Muscle layer of duodenum (tissue), 2 donors: ENCODE data around the gene DNER.
"Not testable (repeated sequence)": the region's sequence is repeated elsewhere in the genome, so short reads cannot be mapped to it uniquely, and the experiment has no call there.

Experiments used
- H3K27ac ChIP-seq: one replicate; pipeline ENCODE4 v1.7.0; 2013; ENCODE audit warnings: mild to moderate bottlenecking, low read length
- H3K27me3 ChIP-seq: one replicate; pipeline ENCODE4 v1.7.0; 2013; ENCODE audit warnings: low read depth, mild to moderate bottlenecking, control low read depth, low read length
- H3K36me3 ChIP-seq, 2 donors: one replicate each; pipeline ENCODE4 v1.7.0; 2013; ENCODE audit warnings: low read length in 2 of 2, control low read depth in 1 of 2, mild to moderate bottlenecking in 1 of 2; ENCODE audit not compliant: insufficient read depth in 2 of 2, control insufficient read depth in 1 of 2
- H3K4me1 ChIP-seq, 2 donors: one replicate each; pipeline ENCODE4 v1.7.0; 2013; ENCODE audit warnings: low read length in 2 of 2, mild to moderate bottlenecking in 2 of 2, control low read depth in 1 of 2, moderate library complexity in 1 of 2; ENCODE audit not compliant: insufficient read depth in 2 of 2, control insufficient read depth in 1 of 2
- H3K4me3 ChIP-seq, 2 donors: one replicate each; pipeline ENCODE4 v1.7.0; 2013; ENCODE audit warnings: low read length in 2 of 2, low read depth in 1 of 2, mild to moderate bottlenecking in 1 of 2
- H3K9me3 ChIP-seq, 2 donors: one replicate each; pipeline ENCODE4 v1.7.0; 2013; ENCODE audit warnings: low read length in 2 of 2, control low read depth in 1 of 2, mild to moderate bottlenecking in 1 of 2; ENCODE audit not compliant: control insufficient read depth in 1 of 2
- donor health status: healthy.

Gene DNER

DNA sequence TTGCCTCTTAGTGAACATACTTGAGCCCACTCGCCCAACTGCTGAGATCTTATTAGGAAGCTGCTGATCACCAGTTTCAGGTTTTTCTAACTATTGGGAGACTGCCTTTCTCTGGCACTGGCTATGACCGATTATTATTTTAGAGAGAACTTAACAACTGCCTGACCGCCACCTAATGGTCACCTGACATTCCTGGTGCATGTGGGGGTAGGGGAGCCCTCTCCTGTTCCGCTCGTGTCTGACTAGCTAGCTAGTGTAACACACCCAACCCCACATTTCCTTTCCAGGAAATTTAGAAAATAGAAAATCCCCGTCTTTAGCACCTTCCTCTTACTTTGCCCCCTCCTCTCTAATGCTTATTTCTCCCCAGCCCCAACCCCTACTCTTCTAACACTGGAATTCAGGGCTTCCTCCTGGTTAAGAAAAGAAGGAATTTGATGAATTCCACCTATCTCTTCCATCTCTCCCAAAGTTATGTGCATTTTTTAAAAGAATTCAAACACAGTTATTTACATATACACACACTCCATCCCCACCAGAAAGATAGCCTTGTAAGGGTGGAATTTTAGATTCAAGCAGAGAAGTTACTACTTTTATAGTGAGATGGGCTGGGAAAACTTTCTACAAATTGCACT lies 19.4 kb upstream of the DNER start:
- Histone ChIP-seq H3K27ac (no peak overlapping the region), H3K4me1 (no peaks in the 10 kb centered on the region), H3K9me3 (peaks cover 4 to 7% of the 10 kb centered on the region in 2 donors), H3K36me3 (no peaks in the 10 kb centered on the region), H3K27me3 (no peaks in the 10 kb centered on the region), H3K4me3 (no peak overlapping the region)

DNA sequence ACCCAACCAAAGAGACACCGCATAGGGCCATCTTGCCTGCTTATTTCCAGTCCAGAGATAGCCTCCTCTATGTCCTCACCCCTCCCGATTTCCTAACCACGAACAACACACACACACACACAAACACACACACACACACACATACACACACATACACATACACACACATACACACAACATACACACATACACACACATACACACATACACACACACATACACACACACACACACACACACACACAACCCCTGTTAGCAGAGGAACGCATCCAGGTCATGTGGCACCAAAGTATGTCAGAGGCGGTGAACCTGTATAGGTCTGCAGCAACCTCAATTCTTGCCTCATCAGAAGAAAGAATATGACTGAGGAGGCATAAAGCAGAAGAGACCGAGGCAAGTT lies 18.5 kb upstream of the DNER start:
- Histone ChIP-seq H3K27me3 (no peaks in the 10 kb centered on the region), H3K4me1 (no peaks in the 10 kb centered on the region), H3K27ac (no peak overlapping the region), H3K36me3 (no peaks in the 10 kb centered on the region), H3K4me3 (no peak overlapping the region), H3K9me3 (peaks cover 2 to 4% of the 10 kb centered on the region in 2 donors)

DNA sequence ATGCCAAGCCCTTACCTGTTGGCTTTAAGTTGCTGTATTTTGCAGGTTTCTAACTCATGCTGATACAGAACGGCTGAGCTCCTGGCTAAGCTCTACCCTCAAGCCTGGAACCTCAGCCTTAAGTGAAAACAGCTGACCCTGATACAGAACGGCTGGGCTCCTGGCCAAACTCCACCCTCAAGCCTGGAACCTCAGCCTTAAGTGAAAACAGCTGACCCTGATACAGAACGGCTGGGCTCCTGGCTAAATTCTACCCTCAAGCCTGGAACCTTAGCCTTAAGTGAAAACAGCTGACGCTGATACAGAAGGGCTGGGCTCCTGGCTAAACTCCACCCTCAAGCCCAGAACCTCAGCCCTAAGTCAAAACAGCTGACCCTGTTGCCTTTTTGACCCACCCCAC lies 17.6 kb upstream of the DNER start:
- no peaks in the 10 kb centered on the region for H3K36me3 ChIP-seq
- H3K4me3 ChIP-seq, result no peak overlapping the region
- peaks cover 0 to 4% of the 10 kb centered on the region in 2 donors for H3K9me3 ChIP-seq
- no peak overlapping the region for H3K27ac ChIP-seq
- no peaks in the 10 kb centered on the region for H3K4me1 ChIP-seq
- no peaks in the 10 kb centered on the region for H3K27me3 ChIP-seq

DNA sequence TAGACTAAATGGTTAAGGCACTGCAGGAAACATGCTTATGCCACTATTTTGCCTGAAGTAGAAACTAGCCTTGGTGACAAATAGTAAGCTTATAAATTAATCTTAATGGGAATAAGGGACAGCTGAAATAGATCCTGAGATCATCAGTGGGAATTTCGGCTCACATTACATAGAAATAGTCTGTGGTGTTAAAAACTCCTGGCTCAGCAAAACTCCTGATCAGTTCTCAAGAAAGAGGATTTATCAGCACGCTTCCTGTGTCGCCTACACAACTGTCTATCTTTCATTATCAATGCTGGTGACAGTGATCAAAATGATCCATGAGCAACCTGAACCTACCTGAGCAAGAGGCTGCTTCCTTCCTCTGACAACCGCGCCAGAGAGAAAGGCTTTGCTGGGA lies 17.0 kb upstream of the DNER start:
- Histone ChIP-seq H3K27me3 (no peaks in the 10 kb centered on the region), H3K27ac (no peak overlapping the region), H3K36me3 (no peaks in the 10 kb centered on the region), H3K4me3 (no peak overlapping the region), H3K9me3 (peaks cover 0 to 4% of the 10 kb centered on the region in 2 donors), H3K4me1 (no peaks in the 10 kb centered on the region)

DNA sequence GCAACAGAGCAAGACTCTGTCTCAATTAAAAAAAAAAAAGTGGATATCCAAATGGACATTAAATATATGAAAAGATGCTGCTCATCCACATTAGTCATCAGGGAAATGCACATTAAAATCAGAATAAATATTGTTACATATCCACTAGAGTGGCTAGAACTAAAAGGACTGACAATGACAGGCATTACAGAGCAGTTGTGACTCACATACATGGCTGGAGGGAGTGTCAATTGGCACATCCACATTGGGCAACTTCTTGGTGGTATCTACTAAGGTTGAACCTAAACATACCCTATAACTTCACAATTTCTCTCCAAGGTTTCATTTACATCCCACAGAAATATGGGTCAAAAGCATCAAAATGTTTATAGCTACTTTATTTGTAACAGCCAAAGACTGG lies 14.0 kb upstream of the DNER start:
- no peaks in the 10 kb centered on the region for H3K4me1 ChIP-seq
- H3K9me3 ChIP-seq, result no peaks in the 10 kb centered on the region
- no peaks in the 10 kb centered on the region for H3K27me3 ChIP-seq
- H3K4me3 ChIP-seq, result no peak overlapping the region
- no peaks in the 10 kb centered on the region for H3K36me3 ChIP-seq
- H3K27ac ChIP-seq, result no peak overlapping the region

DNA sequence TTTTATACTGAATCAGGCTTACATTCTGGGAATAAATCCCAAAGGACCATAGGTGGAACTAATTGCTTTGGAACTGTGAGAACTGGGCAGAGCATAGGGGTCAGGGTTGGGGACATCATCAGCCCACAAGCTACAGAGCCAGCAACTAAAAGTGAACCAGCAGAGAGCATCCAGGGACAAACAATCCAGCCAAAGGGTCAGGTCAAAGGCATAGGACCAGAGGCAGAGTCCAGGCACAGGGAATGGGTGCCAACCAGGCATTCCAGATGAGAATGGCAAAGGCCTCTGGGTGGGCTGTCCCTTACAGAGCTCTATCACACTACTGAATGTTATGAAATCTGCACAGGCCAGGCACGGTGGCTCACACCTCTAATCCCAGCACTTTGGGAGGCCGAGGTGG lies 12.3 kb upstream of the DNER start:
- no peaks in the 10 kb centered on the region for H3K27me3 ChIP-seq
- no peaks in the 10 kb centered on the region for H3K9me3 ChIP-seq
- H3K4me1 ChIP-seq, result no peaks in the 10 kb centered on the region
- no peaks in the 10 kb centered on the region for H3K36me3 ChIP-seq
- no peak overlapping the region for H3K27ac ChIP-seq
- no peak overlapping the region for H3K4me3 ChIP-seq

- H3K36me3 ChIP-seq, result no peaks in the 10 kb centered on the region
- no peaks in the 10 kb centered on the region for H3K9me3 ChIP-seq
- no peak overlapping the region for H3K27ac ChIP-seq
- no peaks in the 10 kb centered on the region for H3K4me1 ChIP-seq
- H3K27me3 ChIP-seq, result no peaks in the 10 kb centered on the region
- no peak overlapping the region for H3K4me3 ChIP-seq
Observed at GRCh38 chr2:229725716-229726574, 11.6 kb upstream of the DNER start.

DNA sequence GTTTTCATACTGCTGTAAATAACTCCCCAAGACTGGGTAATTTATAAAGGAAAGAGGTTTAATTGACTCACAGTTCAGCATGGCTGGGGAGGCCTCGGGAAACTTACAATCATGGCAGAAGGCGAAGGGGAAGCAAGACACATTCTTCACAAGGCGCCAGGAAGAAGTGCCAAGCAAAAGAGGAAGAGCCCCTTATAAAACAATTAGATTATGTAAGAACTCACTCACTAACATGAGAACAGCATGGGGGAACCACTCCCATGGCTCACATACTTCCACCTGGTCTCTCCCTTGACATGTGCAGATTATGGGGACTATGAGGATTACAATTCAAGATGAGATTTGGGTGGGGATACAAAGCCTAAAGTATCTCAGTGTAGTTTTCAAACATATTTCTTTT lies 8.8 kb upstream of the DNER start:
- H3K27ac ChIP-seq, H3K4me1 ChIP-seq, H3K27me3 ChIP-seq, H3K36me3 ChIP-seq, H3K9me3 ChIP-seq, H3K4me3 ChIP-seq: not testable (repeated sequence)

DNA sequence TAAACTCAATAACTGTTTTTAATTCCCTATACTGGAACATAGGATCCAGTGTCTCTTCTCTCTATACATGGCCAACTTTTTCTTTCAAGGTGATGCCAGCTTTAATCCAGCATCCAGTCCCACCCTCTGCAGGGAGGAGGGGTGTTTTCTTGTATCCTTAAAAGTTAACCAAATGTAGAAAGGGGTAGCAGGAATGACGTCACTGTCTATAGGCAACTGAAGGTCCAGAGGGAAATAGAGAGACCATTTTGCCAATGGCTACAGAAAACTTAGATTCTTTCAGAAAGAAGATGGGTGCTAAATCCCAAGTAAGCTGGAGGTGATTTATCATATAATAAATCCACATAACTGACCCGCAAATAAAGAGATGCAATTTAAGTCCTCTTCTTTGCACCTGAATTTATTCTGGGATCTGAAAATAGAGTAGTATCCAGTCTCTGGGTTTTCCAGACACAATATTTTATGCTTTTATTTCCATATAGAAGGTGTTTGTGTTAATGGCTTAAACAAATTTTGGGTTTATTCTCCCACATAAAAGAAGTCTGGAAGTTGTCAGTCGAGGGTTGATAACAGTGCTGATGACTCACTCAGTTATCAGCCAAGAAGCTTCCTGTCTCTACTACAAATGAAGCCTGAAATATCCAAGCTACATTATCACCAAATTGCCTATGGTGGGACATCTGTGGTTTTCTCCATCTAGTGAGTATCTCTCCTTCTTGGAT lies 5.7 kb upstream of the DNER start:
- peaks cover 0 to 6% of the 10 kb centered on the region in 2 donors for H3K4me1 ChIP-seq

DNA sequence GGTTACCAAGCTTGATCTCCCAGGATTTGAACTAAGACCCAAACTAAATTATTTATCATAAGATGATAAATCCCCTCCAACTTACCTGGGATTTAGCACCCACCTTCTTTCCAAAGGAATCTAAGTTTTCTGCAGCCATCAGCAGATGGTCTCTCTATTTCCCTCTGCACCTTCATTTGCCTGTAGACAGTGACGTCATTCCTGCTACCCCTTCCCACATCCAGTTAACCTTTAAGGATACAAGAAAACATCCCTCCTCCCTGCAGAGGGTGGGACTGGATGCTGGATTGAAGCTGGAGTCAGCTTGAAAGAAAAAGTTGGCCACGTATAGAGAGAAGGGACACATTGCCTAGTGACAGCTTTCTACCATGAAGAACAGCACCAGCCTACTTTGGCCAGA lies 3.7 kb upstream of the DNER start:
- Histone ChIP-seq H3K9me3 (no peaks in the 10 kb centered on the region), H3K27me3 (peaks cover 24% of the 10 kb centered on the region), H3K36me3 (no peaks in the 10 kb centered on the region), H3K4me1 (peaks cover 0 to 23% of the 10 kb centered on the region in 2 donors), H3K27ac (no peak overlapping the region), H3K4me3 (no peak overlapping the region)

More for the DNA sequence above, 5.7 kb upstream of the DNER start:
- Histone ChIP-seq H3K9me3 (no peaks in the 10 kb centered on the region), H3K27me3 (peaks cover 15% of the 10 kb centered on the region), H3K4me3 (no peak overlapping the region), H3K27ac (no peak overlapping the region), H3K36me3 (no peaks in the 10 kb centered on the region)

DNA sequence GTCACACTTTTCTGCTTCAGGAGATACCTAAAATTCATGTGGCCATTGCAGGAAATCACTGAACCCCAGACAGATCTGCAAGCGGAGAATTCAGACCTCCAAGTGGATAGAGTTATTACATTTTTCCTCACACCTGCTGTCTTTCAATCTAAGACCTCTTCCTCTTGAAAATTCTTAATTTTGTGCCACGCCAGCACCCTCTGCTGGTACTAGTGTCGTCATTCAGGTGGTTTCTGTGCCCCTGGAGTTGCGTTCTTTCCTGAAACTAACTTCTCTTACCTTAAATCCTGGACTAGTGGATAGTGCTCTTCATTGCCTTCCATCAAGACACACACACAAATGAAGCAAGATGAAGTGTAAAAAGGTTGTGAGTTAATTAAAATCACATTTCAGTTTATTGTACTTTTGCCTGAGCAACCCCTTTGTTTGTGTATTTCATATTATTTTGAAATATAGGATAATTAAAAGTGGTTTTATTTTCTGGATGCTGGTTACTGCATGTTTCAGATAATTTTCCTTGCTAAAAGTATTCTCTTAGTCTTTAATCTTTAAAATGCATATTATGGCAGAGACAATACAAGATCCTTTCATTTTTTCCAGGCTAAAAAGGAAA lies 1.6 kb upstream of the DNER start:
- Histone ChIP-seq H3K27ac (no peak overlapping the region), H3K4me1 (peaks cover 0 to 23% of the 10 kb centered on the region in 2 donors), H3K27me3 (peaks cover 36% of the 10 kb centered on the region), H3K36me3 (no peaks in the 10 kb centered on the region), H3K4me3 (no peak overlapping the region), H3K9me3 (no peaks in the 10 kb centered on the region)
